Measurements from ENCODE around the gene LOXL1.

Gene LOXL1

DNA sequence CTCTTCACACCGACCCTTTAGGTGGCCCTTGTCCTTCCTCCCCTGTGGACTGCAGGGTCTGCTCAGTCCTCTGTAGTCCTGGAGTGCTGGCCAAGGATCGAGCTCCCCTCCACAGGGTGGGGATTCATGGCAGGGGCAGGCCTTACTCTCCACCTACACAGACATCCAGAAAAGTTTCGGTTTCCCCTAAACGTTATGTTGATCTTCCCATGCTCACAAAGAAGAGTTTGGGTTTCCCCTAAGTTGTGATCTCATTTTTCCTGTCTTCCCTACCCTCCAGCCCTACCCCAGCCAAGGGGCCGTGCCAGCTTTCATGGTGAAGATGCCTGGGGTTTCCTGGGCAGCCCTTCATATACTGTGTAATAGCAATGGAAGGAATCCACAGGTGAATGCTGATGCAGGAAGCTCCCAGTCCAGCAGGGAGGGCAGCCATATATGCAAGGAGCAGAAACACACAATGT lies 55.5 kb downstream of the LOXL1 start:
- no peak for DNase-seq (ENCODE audit: low spot score)

DNA sequence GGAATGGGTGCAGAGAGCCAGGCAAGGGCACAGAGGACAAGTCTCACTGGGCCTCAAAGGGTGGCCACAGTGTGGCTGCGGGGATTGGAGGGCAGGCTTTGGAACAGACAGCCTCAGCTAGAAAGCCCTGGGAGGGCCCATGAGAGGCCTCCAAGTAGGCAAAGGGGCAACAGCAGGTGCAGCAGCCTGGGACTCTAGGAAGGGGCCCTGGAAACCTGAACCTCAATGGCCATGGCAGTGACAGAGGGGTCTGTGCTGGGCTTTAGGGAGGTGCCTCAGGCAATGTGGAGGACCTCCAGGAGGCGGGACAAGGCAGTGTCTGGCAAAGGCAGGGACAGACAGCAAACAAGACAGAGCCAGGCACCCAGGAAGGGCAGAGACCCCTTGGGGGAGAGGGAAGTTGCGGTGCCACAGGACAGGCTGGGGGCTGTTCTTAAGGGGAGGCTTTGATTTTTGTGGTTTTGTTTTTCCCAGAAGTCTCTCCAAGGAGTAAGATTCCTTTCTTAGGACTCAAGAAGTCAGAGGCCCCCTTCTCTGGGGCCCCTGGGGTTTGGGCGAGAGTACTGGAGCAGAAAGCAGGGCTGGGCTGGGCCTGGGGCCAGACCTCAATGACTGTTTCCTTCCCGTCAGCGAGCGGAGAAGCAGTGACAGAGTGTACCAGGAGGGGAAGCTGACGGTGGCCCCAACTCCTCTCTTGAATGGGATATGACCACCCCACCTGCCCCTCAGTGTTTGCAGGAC lies 56.1 kb downstream of the LOXL1 start:
- peak; percentile 89 for DNase-seq (ENCODE audit: low spot score)

DNA sequence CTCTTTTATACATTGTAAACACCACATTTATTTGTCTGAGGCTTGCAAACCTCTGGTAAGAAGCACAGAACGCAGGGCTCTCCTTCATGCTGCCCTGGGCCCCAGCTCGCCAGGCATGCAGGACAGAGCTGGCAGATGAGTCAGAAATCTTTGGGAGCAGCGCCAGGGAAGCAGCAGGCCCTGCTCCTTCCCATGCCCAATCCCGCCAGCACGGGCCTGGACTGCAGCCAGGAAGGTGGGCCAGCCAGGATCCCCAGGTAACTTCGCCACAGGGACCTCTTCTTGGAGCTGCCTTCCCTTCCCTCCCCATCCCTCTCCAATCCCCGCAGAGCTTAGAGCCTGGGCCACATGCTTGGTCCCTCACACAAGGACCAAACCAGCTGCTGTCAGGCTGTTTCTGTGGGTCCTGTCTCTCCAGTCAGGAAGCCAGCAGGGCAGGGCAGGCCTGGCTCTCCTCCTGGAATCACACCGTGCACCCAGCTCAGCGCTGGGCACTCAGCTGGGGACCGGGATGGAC lies 57.0 kb downstream of the LOXL1 start:
- DNase-seq (ENCODE audit: low spot score) = peak; percentile 80

DNA sequence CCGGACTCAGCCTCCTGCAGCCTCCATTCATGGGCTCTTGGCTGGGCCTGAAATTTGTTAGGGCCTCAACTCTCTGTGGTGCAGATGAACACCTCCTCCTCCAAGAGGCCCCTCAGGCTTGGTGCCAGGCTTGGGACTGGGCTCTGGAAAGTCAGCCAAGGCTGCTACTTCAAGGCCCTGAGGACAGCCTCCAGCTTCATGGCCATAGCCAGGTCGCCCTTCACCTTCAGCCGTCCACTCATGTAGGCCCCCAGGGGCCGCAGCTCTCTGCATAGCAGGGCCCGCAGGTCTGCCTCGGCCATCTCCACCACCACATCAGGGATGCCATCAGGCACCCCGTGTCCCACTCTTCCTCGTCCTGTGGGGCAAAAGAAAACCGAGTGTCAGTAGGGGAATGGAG lies 57.5 kb downstream of the LOXL1 start:
- no peak for DNase-seq (ENCODE audit: low spot score)

DNA sequence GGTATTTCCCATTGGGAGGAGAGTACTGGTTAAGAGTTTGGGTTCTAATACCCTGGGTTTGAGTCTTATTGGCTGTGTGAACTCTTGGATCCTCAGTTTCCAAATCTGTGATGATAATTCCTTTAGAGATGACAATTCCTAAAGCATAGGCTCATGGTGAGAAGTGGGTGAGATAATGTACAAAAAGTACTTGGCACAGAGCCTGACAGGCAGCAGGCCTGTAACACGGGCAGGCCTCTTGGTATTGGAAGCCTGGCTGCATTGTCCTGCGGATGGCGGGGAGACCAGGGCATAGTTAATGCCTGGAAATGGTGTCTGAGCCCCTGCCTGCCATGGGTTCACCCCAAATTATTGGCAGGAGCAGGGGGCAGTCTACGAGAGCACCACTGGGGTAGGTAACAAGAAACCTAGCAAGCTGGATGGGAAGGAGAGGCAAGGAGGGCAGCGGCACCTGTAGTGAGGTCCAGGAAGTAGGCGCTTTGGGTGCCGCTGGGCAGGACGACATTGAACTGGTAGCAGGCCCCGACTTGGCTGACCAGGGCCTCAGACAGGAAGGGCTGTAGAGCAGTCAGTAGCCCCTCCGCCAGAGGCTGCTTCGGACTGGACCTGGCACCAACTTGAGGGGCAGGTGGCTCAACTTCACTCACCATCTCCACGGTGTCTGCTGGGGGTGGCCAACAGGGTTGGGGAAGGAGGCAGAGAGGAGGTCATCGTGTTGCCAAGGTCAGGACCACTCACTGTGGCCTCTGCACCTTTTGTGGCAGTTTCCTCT lies 58.1 kb downstream of the LOXL1 start:
- no peak for DNase-seq (ENCODE audit: low spot score)

DNA sequence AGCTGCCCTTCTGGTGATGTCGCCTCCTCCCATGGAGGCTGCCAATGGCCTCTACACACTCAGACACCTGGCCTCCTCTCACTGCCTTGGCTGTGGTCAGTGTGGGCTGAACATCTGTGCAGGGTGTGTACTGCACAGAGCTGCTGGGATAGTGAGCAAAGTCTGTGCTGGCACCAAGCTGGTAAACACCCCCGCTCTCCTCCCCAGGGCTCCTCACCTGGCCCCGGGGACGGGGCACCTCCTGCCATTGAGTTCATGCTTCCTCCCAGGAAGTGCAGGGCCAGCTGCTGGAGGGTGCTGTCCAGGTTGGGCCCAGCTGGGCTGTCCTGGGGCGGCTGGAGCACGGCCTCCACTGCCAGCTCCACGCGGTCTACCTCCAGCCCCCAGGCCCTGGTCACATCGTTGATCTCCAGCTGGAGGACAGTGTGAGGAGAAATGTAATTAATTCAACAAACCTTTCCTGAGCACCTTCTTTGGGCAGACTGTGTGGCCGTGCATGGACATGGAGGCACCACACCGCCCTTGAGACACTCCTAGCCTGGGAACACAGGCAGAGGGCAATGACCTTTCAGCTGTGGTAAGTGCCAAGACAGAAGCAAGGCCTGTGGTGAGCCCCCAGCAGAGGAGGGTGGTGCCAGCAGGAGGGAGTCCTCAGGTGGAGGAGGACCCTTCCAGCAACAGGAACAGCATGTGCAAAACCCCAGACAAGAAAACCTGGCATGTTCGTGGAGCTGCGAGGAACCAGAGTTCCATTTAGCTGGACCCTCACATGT lies 59.0 kb downstream of the LOXL1 start:
- DNase-seq (ENCODE audit: low spot score) = peak; percentile 35

DNA sequence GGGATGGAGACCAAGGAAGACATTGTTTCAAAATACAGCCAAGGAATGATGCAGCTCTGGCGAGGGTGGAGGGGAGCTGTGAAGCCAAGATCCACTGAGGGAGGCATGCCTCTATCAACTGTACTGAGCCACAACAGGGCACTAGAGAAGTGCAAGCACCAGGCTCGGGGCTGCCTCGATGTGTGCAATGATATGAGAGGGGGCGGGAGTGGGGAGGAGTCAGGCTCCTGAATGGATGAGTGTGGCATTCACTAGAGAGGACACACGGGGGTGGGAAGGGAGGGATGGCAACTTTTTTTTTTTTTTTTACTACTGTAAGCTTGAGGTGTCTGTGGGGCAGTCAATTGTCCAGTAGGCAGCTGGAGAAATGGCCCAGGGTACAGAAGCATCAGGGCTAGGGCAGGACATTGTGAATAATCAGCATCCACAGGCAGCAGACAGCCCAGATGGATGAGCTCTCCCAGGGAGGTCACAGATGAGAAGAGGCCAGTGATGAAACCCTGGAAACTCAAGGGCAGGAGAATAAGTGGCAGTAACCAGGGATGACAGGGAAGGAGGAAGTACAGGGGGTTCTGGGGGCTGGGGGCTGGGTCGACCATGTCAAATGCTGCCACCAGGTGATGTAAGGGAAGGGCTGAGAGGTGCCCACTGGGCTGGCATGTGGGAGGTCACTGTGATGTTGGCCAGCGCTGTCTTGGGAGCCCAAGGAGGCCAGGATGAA lies 60.0 kb downstream of the LOXL1 start:
- no peak for DNase-seq (ENCODE audit: low spot score)

DNA sequence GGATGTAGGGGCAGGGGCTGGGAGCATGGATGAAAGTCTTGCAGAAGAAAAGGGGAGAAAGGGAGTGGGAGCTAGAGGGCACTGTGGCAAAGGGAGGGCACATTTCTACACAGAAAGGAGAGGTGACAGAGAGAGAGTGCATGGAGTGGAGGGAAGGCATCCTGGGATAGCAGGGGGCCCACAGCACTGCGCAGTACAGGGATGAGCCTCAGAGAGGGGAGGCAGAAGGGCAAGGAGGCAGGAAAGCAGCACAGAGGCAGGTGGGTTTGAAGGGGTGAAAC lies 60.5 kb downstream of the LOXL1 start:
- DNase-seq (ENCODE audit: low spot score) = no peak

DNA sequence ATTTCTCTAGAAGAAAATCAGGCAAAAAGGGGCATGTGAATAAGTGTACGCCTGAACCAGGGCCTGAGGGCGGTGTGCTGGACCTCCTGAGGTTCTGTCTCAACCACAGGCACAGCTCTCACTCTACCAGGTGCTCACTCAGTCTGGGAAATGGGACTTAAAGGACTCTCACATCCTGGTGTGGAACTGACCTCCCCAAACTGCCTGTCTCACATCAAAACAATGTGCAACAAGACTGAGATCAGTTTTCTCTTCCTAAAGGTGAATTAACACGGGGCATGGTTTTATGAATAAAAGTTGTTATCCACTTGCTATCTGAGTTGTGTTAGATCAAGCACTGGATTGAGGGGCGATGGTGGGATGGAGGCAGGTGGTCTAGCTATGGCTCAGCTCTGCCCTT lies 61.0 kb downstream of the LOXL1 start:
- DNase-seq (ENCODE audit: low spot score) = no peak

DNA sequence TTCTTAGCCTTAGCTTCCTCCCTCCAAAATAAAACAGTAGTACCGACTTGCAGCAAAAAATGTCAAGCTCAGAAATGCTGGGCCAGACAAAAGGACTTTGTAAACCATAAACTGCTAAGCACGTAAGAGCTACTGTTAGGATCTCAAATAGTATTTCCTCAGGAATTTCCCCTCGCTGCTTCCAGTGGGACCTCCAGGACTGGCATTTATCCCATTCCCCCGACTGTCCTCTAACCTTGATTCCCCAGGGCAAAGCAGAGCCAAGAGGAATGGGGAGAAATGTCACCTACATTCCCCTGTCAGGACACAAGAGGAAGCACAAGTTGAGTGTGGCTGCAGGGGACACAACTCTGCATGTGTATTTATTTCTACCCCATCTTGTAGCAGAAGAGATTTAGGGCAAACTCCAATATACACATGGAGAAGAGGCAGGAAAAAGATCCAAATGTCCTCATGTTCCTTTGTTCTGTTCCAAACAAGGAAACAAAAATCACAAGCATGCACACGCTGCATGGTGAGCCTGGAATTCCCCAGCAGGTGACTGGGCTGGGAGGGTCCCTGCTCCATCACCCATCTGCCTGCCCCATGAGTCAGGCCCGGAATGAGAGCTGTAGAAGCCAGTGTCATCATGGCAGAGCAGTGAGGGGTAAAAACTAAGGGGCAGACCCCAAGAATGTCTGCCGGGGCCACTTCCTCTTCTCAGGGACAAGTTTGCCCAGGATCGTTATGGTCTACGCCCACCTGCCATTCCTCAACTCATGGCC lies 61.6 kb downstream of the LOXL1 start:
- DNase-seq (ENCODE audit: low spot score) = no peak

DNA sequence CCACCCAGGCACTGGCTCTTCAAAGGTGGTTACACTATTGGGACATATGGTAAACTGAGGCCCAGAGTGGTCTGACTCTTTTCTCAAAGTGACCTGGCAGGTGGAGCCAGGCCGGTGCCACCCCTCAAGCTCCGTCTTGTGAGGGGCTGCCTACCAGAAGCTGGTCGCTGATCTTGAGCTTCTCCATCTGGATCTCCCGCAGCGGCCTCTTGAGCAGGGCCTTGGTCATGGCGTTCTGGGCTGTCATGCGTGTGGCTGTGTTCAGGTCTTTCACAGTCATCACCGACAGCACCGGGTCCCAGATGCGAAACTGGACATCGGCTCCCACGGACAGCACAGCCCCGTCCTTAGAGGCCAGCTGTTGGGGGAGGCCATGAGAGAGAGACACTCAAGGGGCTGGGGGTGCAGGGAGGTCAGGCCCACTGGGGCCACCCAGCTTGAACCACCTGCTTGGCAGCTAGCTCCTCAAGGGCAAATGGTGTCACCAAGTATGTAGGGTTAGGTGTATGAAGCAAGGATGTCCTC lies 62.2 kb downstream of the LOXL1 start:
- DNase-seq (ENCODE audit: low spot score) = no peak

DNA sequence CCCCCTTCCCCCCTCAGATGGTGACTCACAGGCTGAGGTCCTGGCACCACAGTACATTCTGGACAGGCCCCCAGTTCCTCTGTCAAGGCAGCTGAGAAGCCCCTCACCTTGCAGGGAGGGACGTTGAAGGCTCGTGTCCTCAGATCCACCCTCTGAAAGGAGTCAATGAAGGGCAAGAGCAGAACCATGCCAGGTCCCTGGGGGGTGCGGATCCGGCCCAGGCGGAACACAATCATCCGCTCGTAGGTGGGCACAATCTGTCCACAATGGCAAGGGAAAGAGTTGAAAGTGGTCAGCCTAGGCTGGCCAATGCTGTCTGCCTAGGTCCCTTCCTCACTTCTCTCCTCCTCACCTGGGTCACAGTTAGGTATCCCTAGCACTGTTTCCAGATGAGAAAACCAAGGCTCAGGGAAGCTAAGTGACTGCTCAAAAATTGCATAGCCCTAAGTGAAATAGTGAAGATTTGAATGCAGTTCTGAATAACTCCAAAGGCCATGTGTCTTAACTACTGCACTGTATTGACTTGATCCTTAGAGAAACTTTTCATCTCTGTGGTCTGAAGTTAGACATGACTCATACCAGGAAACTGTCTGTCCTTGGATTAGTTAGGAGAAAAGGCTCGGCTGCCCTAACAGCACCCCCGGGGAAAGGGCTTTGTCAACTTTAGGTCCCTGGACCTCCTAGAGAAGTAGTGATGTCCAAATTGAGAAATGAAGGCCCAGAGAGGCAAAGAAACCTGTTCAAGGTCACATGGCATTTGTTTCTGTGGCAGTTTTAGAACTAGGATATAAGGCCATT lies 62.9 kb downstream of the LOXL1 start:
- DNase-seq (ENCODE audit: low spot score) = peak; percentile 81

DNA sequence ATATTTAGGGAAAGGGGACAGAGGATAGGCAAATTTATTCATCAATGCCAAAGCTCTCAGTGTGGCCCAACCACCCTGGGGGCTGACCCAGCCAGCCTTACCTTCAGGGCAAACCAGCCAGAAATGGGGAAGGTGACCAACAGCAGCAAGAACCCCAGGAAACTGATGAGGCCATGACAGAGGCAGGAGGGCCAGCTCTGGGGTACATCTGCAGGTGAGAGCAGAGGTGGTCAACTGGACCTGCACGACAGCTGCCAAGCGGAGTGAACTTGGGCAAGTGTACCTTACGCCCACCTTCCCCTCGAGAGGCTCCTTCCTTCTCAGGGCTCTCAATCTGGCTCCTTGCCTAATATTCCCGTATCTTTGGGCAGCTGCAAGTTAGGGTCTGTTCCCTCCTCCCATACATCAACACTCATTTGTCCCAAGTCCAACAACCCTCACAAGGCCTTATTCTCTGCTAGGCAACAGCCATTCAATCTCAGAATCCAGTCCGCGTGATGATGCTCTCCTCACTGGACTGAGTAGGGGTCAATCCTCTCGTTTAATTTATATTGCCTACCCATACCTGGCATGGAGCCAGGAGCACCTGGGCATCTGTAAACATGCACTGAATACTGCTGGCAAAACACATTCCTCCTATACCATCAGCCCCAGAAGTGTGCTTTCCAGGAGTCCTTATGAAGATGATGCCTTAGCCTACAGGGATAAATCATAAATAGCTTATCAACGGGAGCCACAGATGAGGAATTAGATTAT lies 64.2 kb downstream of the LOXL1 start:
- no peak for DNase-seq (ENCODE audit: low spot score)

DNA sequence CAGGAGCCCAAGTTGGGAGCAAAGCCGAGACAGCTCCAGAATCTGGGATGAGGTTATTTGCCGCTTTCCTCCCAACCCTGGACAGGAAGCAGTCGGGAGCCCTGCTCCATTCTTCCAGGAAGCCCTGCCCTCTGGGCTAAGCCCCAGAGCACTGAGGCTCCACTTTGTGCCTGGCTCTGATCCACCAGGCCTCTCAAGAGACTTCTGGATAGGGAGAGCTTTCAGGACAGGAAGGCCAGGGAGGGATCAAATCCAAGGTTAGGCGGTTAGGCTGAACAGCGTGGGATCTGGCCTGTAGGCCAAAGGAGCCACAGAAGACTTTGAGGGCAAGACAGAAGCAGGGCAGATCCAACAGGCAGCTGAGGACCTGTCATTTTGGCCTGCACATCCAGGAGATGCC lies 65.0 kb downstream of the LOXL1 start:
- DNase-seq (ENCODE audit: low spot score) = peak; percentile 84

DNA sequence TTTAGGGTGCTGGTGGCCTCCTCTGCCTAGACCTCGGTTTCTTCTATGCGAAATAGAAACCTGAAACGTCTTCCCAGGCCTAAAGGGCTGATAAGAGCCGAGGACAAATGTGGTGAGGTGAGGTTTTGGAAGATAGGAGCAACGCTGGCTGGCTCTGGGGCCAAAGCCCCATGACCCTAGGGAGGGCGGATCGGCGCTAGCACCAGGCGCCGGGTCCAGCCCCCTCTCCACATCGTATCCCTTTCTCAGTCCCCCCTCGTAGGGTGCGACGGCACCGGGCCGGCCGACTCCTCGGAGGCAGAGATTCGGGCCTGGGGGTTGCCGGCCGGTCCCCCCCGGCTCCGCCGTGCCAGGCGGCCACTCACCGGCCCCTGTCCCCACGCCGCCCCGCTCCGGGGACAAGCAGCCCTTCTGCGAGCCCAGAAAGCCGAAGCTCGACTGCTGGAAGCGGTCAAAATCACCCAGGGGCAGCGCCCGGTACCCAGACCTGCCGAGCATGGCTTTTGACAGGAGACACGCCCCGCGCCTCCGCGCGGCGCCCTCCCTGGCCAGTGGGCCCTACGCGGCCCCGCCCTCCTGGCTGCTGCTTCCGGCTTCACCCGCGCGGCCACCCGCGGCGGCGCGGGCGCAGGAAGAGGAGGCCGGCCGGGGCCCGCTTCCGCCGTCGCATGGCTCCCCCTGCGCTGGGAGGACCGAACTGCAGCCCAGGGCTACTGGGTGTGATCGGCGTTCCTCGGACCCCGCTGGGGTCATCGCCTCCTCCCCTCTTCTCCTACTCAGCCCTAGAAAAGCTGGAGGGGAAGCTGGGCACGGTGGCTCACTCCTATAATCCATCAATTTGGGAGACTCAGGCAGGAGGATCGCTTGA lies 65.7 kb downstream of the LOXL1 start, which contains the start of gene STOML1:
Gene STOML1, minus strand, starts transcription at position 570 of the 868 bp plus-strand sequence. Its CDS starts 72 bp downstream, at position 498.
- peak; percentile 98 for DNase-seq (ENCODE audit: low spot score)

DNA sequence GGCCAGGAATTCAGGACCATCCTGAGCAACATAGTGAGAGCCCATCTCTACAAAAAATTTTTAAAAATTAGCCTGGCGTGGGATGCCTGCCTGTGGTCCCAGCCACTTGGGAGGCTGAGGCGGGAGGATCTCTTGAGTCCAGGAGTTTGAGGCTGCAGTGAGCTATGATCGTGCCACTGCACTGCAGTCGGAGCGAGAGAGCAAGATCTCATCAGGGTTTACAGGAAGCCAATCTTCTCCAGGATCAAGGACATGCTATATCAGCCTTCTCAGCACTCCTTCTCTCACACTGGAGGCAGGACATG lies 66.3 kb downstream of the LOXL1 start:
- no peak for DNase-seq (ENCODE audit: low spot score)

DNA sequence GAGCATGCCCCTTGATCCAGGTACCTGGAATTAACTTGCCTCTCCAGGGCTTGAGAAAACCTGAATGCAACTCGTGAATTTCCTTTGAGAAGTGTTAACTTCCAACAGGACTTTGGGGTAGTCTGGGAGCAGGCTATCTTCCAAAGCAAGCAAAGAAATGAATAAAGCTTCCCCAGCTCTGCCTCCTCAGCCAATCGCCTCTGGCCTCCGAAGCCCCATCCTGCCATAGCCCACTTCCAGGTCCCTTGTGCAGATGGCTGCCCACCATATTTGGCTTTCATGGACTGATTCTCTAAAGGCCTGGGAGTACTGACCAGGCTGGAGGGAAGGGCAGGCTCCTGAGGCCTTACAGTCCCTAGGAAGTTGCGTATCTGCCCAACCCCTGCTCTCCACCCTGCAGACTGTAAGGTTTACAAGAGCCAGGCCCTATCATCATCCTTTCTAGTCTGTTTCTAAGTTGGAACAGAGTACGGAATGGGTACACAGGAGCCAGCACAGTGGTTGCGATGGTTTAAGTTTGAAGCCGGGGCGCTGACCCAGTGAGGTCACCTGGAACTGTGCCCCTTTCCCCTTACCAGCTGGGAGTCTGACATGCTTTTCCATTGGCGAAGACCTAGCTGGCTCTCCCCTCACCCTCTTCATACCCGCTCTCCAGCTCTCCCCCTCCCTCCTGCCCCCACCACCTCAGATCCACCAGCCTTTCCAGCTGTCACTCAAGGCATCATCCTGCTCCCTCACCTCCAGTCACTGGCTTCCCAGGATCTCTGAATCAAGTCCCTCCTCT lies 67.1 kb downstream of the LOXL1 start:
- DNase-seq (ENCODE audit: low spot score) = no peak

DNA sequence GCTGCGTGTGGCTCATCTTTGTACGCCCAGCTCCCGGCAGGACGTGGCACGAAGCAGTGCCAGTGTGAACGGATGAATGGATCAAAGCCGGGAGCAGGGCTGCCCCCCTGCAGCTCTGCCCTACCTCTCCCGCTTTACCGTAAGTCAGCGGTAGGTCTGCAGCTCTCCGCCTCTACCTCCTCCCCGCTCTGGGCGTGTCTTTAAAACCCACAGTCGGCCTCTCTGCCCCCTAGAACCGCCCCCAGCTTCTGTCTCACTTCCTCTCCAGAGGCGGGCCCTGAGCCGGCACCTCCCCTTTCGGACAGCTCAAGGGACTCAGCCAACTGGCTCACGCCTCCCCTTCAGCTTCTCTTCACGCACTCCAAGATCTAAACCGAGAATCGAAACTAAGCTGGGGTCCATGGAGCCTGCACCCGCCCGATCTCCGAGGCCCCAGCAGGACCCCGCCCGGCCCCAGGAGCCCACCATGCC lies 68.2 kb downstream of the LOXL1 start, which contains the start of gene PML:
Gene PML, plus strand, starts transcription at position 304 of the 471 bp plus-strand sequence. Its CDS starts 97 bp downstream, at position 401.
- peak; percentile 97 for DNase-seq (ENCODE audit: low spot score)

All from GM03348 (cell line).